GM20431 (cell line): ENCODE results near the gene KRT82.
"Not testable (repeated sequence)": the region's sequence is repeated elsewhere in the genome, so short reads cannot be mapped to it uniquely, and the experiment has no call there.

Source experiments
- in situ Hi-C: fragments of 300-500 bp; cut with MseI, MboI; formaldehyde crosslinking; loops from one replicate; pipeline ENCODE4 v1.15.0; 2020; ENCODE audit warnings: low sequenced_read_pairs; ENCODE audit not compliant: unreplicated experiment

The KRT82 gene

DNA sequence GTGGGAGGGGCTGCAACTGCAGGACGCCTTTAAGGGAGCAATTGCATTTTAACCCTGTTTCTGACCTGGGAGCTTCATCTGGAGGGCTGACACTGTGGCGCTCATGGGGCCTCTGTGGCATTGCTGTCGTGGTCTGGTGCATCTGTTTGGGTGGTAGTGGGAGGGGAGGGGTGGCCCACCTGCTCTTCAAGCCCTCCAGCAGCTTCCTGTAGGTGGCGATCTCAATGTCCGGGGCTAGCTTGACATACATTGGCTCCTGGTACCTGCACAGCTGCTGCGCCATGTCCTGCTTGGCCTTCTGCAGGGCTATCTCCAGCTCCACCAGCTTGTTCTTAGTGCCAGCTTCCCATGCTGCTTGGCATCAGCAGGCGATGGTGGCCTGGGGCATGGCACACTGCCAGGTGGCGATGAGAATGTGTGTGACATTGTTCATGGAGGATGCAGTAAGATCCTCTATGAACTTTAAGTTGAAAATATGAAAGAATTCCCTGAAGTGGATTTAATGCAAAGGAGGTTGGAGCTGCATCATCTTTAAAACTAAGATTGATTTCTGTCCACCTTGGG is 7.7 kb upstream of the KRT82 start:
- in situ Hi-C loops: no loop called here

DNA sequence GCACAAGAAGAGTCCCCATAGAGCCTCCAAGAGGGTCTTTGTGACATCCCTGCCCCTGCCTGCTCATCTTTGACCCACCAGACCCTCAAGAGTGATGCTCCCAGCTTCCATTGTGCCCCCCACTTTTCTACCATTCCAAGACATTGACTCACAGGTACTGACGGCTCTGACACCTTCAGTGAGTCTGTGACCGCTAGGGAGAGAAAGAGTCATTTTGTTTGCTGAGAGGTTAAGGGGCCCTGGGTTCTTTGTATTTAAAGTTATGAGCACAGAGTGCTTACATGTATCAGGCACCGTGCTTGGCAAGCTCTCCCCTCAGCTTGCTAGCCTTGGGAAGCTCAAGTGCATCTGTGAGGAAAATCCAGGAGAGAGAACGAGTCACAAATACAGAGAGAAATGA is 7.1 kb upstream of the KRT82 start:
- in situ Hi-C loops: no loop called here

DNA sequence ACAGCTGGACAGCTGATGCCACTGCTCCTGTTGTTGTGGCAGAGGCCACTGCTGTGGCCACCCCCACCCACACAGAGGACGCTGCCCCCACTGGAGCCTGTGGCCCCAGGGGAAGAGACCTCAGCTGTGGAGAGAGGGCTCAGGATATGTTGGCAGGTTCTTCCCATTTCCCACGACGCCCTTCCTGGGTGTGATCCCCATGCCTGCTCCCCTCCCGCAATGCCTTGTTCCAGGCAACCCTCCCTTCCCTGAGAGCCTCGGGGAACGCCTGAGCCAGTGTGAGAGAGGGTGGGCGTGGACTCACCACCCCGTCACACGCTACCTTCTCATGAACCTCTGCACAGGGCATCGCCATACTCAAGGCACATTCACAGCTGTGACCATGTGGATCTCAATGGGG is 5.7 kb upstream of the KRT82 start:
- in situ Hi-C loops: no loop called here

DNA sequence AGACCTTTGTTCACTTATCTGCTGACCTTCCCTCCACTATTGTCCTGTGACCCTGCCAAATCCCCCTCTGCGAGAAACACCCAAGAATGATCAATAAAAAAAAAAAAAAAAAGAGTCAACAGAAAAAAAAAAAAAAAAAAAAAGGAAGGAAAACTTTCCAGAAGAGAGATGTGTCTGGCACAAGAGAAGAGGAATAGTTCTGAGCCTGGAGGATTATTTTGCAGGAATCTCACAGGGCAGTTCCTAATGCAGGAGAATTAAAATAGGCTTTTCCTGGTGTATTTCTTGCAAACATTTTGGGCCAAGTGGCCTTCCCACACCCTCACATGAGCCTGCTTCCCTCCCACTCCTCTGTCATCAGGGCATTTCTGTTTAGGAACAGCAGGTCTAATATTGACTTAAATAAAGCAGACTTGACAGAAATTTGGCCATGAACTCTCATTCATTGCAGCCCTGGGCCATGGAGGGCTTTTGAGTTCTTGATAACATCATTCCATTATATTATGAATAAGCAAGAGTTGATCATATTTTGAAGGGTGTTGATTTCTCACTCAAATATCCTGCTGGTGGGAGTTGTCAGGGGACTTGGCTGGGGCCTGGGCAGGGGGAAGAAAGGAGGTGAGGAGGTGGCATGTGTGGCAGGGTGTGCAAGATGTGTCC is 4.6 kb upstream of the KRT82 start:
- in situ Hi-C loops: not testable (repeated sequence)

DNA sequence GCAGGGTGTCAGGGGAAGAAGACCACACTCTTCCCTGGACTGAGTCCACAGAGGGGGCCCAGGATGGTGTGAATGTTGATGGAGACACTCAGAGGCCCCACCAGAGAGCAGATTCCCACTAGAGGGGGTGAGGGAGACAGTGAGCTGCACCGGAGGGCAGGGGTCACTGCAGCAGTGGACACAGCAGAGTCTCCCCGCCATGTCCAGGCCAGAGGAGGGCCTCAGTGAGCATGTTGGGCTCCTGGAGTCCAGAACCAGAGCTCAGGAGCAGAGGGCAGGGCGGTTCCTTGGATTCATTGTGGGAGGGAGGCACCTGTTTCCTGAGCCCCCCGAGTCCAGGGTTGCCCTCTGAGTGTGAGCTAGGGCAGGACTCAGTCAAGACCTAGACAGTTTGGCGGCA is 1.8 kb upstream of the KRT82 start:
- in situ Hi-C loops: no loop called here

DNA sequence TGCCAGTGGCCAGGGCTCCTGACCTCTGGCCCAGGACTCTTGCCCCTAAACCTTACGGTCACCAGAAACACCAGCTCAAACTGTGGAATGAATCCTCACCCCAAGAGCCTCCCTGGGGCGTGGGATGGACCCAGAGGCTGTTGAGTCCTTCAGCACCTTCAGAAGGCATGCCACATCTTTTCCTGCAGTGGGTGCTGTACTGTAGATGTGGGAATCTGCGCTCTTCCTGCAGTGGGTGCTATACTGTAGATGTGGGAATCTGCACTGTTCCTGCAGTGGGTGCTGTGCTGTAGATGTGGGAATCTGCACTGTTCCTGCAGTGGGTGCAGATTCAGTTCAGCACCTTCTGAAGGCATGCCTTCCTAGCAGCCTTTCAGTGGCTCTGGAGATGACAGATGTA is 1.2 kb downstream of the KRT82 start:
- in situ Hi-C loops: no loop called here

DNA sequence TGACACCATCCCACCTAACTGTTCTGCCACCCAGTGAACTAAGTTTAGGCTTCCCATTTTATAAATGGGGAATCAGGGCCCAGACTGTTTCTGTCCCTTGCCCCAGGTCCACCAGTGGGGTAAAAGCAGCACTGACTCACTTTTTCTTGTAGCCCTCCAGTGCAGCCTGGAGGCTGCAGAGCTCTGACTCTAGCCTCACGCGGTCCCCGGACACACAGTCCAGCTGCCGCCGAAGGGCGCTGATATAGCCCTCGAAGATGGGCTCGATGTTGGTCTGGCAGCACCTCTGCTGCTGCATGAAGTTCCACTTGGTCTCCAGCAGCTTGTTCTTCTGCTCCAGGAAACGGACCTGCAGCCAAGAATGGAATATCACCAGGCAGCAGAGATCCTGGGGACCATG is 2.6 kb downstream of the KRT82 start:
- in situ Hi-C loops: no loop called here

DNA sequence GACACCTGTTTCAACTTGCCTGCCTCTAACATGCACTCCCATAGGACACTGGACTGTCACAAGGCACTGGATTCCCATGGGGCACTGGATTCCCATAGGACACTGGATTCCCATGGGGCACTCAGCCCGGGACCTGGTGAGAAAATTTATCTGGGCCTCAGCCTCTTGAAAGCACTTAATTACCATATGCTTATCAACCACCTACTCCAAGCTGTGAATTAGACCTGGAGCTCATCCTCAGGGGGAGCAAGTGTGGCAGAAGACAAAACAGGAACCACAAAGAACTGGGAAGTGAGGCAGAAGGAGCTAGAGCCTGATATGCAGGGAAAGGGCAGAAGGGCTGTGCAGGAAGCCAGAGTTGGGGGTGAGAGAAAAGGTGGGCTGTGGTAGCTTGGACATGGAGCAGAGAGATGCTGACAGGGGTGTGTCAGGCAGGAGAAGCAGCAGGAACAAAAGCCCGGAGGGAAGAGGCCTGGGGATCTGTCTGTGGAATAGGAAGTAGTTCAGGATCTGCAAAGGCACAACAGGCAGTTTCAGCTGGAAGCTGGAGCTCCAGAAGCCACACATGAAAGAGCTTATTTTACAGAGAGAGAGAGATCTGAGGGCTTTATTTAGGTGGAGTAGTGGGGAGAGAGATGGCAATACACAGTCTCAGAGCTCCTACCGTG is 3.1 kb downstream of the KRT82 start:
- in situ Hi-C loops: no loop called here

DNA sequence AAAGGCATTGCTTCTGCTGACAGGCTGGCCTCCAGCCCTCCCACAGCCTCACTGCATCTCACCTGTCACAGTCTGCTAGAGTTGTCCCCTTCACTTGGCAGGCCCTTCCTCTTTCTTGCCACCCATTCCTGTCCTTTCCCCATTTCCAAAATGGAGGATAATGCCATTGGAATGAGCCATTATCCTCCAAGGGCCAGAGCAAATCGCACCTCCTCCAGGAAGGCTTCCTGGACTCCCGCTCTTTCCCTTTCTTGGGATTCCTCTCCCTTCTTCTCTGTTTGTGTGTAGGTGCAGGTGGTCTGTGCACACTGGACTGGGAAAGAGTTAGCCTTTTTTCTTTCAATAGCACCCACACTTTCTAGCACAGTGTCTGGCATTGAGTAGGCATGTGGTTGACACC is 3.8 kb downstream of the KRT82 start:
- in situ Hi-C loops: no loop called here

DNA sequence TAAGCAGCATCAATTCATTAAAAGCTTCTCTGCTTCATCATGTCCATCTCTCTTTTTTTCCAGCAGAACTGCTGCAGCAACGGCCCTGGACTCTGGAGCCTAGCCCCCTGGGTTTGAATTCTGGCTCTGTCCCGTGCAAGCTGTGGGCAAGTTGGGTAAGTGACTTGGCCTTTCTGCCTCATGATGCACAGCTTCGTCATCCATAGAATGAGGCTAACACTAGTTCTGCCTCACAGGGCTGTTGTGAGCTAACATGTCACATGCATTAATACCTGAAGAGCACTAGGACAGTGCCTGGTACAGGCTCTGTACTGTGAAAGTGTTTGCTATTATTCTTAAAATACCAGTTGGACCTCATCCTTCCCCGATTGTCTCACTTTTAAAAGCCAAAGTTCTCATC is 4.2 kb downstream of the KRT82 start:
- in situ Hi-C loops: no loop called here

DNA sequence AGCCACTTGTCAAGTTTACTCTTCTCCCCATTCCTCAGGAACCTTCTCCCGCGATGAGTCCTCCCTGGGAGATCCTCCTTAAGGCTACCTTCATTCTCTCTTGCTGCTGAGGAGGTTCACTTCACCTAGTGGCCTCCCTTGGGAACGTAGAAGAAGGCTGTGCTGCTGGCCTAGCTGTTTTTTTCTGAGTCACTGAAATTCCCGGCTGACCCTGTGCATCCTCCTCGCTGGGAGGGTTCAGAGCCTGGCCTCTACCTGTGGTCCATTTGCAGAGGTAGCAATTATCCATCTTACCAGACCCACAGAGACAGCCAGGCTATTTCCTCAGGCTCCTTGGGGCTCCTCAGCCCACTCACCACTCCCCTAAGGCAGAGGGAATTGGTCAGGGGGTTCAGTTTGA is 4.6 kb downstream of the KRT82 start:
- in situ Hi-C loops: no loop called here

DNA sequence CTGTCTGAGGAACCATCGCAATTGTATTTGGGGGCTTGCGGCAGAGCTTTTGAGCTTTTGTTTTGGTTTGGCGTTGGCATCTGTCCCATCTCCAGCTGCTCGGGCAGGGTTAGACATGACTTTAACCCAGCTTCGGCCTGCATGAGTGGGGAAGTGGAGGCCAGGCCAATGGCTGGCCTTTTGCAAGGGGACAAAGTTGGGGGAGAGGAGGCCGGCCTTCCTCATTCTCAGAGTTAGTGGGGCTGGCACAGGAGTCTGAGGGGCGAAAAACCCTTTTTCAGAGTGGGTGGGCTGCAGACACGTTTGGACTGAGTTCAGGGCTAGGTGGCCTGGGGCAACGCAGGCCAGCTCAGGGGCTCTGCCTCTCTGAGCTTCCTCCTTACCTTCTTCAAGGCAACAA is 5.2 kb downstream of the KRT82 start:
- in situ Hi-C loops: no loop called here

DNA sequence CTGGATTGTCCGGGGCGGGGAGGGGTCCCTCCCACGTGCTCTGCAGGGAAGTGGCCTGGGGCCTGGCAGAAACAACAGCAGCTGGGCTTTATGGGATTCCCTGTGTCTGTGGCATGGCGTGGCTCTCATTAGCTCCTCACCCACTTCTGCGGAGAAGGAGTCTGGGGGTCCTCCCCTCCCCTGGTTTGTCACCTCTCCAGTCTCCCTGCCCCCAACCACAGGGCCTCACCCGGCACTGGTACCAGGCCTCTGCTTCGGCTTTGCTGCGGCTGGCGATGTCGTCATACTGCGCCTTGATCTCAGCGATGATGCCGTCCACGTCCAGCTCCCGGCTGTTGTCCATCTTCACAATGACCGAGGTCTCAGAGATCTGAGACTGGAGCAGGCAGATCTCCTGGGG is 6.4 kb downstream of the KRT82 start:
- in situ Hi-C loops: loop anchor here (25.0 kb wide), 1 partner anchor 488 kb away; no protein-coding TSS in a partner anchor

DNA sequence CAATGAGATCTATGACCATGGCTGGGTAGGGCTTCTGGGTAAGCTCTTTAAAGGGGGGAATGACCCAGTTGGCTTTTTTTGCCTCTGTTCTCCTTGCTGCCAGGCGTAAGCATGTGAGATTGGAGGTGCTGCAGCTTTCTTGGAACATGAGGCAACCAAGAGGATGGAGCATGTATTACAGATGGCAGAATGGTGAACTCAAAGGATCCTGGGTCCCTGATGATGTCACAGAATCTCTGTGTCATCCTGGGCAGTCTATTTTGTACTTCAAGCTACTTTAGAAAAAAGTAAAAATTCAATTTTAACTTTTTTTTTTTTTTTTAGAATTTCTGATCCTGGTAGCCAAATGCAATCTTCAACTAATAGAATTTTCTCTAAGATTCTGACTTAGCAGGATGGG is 8.0 kb downstream of the KRT82 start:
- in situ Hi-C loops: loop anchor here (25.0 kb wide), 1 partner anchor 489 kb away; no protein-coding TSS in a partner anchor

DNA sequence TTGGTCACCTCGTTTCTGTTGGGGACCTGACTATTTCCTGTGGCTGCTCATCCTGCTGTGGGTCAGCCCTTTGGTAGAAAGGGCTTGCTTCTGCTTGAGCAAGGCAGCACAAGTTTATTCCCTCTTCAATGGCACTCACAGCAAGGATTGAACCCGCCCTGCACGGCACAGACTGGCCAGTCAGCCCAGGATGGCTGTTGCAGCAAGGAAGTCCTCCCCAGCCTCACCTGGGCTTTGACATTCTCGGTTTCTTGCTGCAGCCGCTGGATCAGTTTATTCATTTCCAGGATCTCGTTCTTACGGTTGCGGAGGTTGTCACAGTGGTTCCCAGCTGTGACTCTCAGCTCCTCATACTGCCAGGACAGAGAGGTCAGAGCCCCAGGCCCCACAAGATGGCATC is 9.5 kb downstream of the KRT82 start:
- in situ Hi-C loops: loop anchor here (25.0 kb wide), 1 partner anchor 491 kb away; no protein-coding TSS in a partner anchor

DNA sequence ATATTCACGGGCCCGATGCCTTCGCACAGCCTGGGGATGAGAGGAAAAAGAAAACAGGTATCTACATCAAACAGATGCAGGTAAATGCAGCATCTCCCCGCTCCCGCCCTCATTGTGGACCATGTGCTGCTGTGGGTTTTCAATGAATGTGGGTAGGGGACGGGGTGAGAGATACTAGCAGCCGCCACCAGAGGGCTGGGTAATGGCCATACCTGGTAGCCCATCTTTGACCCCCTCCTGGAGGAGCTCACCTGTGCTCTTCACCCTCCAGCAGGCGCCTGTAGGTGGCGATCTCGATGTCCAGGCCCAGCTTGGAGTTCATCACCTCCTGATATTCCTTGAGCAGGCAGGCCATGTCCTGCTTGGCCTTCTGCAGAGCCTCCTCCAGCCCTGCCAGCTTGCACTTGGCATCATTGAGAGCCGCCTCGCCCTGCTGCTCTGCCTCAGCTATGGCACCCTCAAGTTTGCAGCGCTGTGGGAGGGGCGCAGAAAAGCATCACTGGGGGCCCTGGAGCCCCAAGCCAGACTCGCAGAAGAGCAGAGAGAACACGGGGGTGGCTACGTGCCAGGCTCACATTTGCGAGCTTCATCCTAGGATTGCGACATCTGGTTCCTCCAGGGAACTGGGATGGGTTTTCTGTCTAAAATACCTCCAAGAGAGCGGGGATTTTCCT is 10.2 kb downstream of the KRT82 start:
- in situ Hi-C loops: loop anchor here (25.0 kb wide), 1 partner anchor 491 kb away; no protein-coding TSS in a partner anchor

DNA sequence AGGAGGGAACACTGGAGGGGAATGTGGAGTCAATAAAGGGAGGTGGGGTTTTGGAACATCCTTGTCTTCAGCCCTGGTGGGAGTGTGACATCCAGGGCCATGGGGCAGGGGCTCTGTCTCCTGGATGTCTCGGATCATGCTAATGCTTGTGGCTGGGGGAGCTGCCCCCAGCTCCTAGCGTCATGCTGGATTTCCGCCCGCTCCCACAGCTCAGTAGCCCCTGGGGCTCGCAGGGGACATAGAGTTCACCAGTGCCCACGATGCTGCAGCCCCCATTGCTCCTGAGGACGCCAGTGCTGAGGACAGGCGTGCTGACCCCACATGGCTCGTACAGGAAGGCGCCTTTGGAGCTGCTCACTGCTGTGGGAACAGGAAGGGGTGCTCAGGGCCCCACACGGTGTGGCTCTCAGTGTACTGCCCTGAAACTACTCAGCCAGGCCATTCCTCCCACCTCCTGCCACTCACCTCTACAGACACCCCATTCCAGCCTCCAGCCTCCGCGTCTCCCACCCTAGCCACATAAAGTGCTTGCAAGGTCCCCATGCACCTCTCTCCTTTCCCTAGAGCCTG is 11.2 kb downstream of the KRT82 start:
- in situ Hi-C loops: loop anchor here (25.0 kb wide), 1 partner anchor 492 kb away; no protein-coding TSS in a partner anchor

DNA sequence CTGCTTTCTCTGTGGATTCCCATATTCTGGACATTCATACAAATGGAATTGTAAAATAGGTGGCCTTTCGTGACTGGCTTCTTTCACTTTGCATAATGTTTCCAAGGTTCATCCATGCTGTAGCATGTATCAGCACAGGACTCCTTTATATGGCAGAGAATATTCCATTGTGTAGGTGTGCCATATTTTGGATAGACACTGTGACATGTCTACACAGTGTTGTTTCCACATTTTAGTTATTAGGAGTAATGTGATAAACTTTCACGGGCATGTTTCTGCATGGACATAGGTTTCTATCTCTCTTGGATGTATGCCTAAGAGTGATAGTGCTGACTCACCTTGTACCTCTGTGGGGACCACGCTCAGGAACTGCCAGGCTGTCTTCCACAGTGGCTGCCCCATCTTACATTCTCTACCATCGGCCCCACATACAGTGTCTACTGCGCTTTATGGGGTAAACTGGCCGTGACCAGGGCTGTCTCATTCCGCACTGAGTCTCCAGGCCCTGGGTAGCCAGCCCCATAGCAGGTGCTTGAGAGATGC is 13.6 kb downstream of the KRT82 start:
- in situ Hi-C loops: loop anchor here (25.0 kb wide), 1 partner anchor 495 kb away; no protein-coding TSS in a partner anchor

DNA sequence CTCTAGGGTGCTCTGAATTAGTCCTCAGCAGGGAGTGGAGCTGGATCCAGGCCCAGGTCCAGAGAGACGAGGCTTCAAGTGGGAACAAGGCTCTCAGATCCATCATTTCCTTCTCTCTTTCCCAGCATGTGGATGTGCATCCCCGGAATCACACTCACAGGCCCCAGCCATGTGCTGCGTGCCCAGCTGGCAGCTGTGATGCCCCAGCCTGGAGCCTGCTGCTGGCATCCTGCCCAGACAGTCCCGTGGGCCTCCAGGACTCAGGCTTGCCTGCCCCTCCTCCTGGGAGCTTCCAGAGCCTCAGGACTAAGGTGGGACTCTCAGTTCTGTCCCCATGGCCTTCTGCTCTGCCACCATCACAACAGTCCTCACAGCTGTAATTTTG is 14.5 kb downstream of the KRT82 start:
- in situ Hi-C loops: loop anchor here (25.0 kb wide), 1 partner anchor 496 kb away; no protein-coding TSS in a partner anchor
